ENCODE data around the gene FAM240B.

The FAM240B gene

GRCh38 chr9:38692707-38693106 lies 27.2 kb downstream of the FAM240B start:
- TF ChIP-seq EGR1 (IDR thresholded peaks at IDR 0.05), result no peak
- no peak for TF ChIP-seq NFIC (IDR thresholded peaks at IDR 0.05)
- no peak for TF ChIP-seq CREB1 (IDR thresholded peaks at IDR 0.05; ENCODE audit: low read depth)
- TF ChIP-seq RAD21 (IDR thresholded peaks at IDR 0.05; ENCODE audit: low read depth), result no peak
- TF ChIP-seq TEAD4 (IDR thresholded peaks at IDR 0.05), result no peak
- no peak for TF ChIP-seq YY1 (IDR thresholded peaks at IDR 0.05; ENCODE audit: low read depth)
- no peak for TF ChIP-seq TCF12 (IDR thresholded peaks at IDR 0.05; ENCODE audit: low read depth)

GRCh38 chr9:38690574-38690973 lies 29.4 kb downstream of the FAM240B start:
- TF ChIP-seq EP300 (IDR thresholded peaks at IDR 0.05; ENCODE audit: borderline replicate concordance) (no peak), TCF12 (IDR thresholded peaks at IDR 0.05; ENCODE audit: low read depth) (no peak), CREB1 (IDR thresholded peaks at IDR 0.05; ENCODE audit: low read depth) (no peak), CEBPB (IDR thresholded peaks at IDR 0.05) (no peak), FOXM1 (IDR thresholded peaks at IDR 0.05; ENCODE audit: borderline replicate concordance, low read depth) (no peak), RAD21 (IDR thresholded peaks at IDR 0.05; ENCODE audit: low read depth) (no peak), USF1 (IDR thresholded peaks at IDR 0.05) (no peak), YY1 (IDR thresholded peaks at IDR 0.05; ENCODE audit: low read depth) (no peak), EGR1 (IDR thresholded peaks at IDR 0.05) (no peak), TEAD4 (IDR thresholded peaks at IDR 0.05) (no peak), ZBTB7A (IDR thresholded peaks at IDR 0.05; ENCODE audit: low read depth) (no peak)
- TF ChIP-seq, protein P1, sequence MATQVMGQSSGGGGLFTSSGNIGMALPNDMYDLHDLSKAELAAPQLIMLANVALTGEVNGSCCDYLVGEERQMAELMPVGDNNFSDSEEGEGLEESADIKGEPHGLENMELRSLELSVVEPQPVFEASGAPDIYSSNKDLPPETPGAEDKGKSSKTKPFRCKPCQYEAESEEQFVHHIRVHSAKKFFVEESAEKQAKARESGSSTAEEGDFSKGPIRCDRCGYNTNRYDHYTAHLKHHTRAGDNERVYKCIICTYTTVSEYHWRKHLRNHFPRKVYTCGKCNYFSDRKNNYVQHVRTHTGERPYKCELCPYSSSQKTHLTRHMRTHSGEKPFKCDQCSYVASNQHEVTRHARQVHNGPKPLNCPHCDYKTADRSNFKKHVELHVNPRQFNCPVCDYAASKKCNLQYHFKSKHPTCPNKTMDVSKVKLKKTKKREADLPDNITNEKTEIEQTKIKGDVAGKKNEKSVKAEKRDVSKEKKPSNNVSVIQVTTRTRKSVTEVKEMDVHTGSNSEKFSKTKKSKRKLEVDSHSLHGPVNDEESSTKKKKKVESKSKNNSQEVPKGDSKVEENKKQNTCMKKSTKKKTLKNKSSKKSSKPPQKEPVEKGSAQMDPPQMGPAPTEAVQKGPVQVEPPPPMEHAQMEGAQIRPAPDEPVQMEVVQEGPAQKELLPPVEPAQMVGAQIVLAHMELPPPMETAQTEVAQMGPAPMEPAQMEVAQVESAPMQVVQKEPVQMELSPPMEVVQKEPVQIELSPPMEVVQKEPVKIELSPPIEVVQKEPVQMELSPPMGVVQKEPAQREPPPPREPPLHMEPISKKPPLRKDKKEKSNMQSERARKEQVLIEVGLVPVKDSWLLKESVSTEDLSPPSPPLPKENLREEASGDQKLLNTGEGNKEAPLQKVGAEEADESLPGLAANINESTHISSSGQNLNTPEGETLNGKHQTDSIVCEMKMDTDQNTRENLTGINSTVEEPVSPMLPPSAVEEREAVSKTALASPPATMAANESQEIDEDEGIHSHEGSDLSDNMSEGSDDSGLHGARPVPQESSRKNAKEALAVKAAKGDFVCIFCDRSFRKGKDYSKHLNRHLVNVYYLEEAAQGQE (IDR thresholded peaks at IDR 0.05; ENCODE audit: low read depth), result no peak

DNA sequence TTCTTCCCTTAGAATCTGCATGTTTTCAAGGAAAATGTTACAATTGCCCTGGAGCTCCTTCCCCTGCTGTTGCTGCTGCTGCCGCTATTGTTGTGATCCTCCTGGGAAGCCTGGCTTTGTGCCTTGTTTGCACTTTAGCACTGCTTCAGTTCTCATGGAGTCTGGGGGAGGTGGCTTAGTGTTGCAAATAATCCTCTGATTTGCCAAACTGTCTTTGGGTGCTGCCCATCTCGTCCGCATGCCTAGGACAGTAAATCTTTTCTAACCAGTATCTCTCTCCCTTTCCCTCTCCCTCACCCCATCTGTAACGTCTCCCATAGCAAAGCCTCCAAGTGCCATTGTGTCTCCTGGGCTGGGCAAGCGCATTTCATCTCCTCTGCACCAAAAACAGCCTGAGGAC lies 30.3 kb downstream of the FAM240B start:
- TF ChIP-seq CEBPB (IDR thresholded peaks at IDR 0.05), result no peak
- TF ChIP-seq EP300 (IDR thresholded peaks at IDR 0.05; ENCODE audit: borderline replicate concordance), result no peak
- TF ChIP-seq TCF12 (IDR thresholded peaks at IDR 0.05; ENCODE audit: low read depth), result no peak
- peak; percentile 42; the same call in 1 of the 2 replicates for TF ChIP-seq NFIC (IDR thresholded peaks at IDR 0.05)
- no peak for TF ChIP-seq CREB1 (IDR thresholded peaks at IDR 0.05; ENCODE audit: low read depth)
- no peak for TF ChIP-seq TAF1 (IDR thresholded peaks at IDR 0.05; ENCODE audit: low read depth)
- TF ChIP-seq EGR1 (IDR thresholded peaks at IDR 0.05), result no peak
- TF ChIP-seq USF1 (IDR thresholded peaks at IDR 0.05), result no peak

- TF ChIP-seq NFIC (IDR thresholded peaks at IDR 0.05) (no peak), MAX (IDR thresholded peaks at IDR 0.05) (no peak), CEBPB (IDR thresholded peaks at IDR 0.05) (no peak), RAD21 (IDR thresholded peaks at IDR 0.05; ENCODE audit: low read depth) (no peak), CREB1 (IDR thresholded peaks at IDR 0.05; ENCODE audit: low read depth) (no peak), TEAD4 (IDR thresholded peaks at IDR 0.05) (no peak), YY1 (IDR thresholded peaks at IDR 0.05; ENCODE audit: low read depth) (no peak), EGR1 (IDR thresholded peaks at IDR 0.05) (no peak), USF1 (IDR thresholded peaks at IDR 0.05) (no peak), ZBTB7A (IDR thresholded peaks at IDR 0.05; ENCODE audit: low read depth) (no peak), TAF1 (IDR thresholded peaks at IDR 0.05; ENCODE audit: low read depth) (no peak), FOXM1 (IDR thresholded peaks at IDR 0.05; ENCODE audit: borderline replicate concordance, low read depth) (no peak), EP300 (IDR thresholded peaks at IDR 0.05; ENCODE audit: borderline replicate concordance) (no peak), TCF12 (IDR thresholded peaks at IDR 0.05; ENCODE audit: low read depth) (no peak)
- TF ChIP-seq, protein P1 (IDR thresholded peaks at IDR 0.05; ENCODE audit: low read depth), result no peak
These were observed 31.9 kb downstream of the FAM240B start for GRCh38 chr9:38687992-38688391.

- no peak for TF ChIP-seq MAX (IDR thresholded peaks at IDR 0.05)
- TF ChIP-seq USF1 (IDR thresholded peaks at IDR 0.05), result no peak
- no peak for TF ChIP-seq CREB1 (IDR thresholded peaks at IDR 0.05; ENCODE audit: low read depth)
- TF ChIP-seq EGR1 (IDR thresholded peaks at IDR 0.05), result no peak
- no peak for TF ChIP-seq NFIC (IDR thresholded peaks at IDR 0.05)
- no peak for TF ChIP-seq TAF1 (IDR thresholded peaks at IDR 0.05; ENCODE audit: low read depth)
- TF ChIP-seq CEBPB (IDR thresholded peaks at IDR 0.05), result no peak
- no peak for TF ChIP-seq ZBTB7A (IDR thresholded peaks at IDR 0.05; ENCODE audit: low read depth)
- TF ChIP-seq YY1 (IDR thresholded peaks at IDR 0.05; ENCODE audit: low read depth), result no peak
- TF ChIP-seq EP300 (IDR thresholded peaks at IDR 0.05; ENCODE audit: borderline replicate concordance), result no peak
- no peak for TF ChIP-seq FOXM1 (IDR thresholded peaks at IDR 0.05; ENCODE audit: borderline replicate concordance, low read depth)
- TF ChIP-seq TEAD4 (IDR thresholded peaks at IDR 0.05), result no peak
- TF ChIP-seq RAD21 (IDR thresholded peaks at IDR 0.05; ENCODE audit: low read depth), result no peak
- no peak for TF ChIP-seq TCF12 (IDR thresholded peaks at IDR 0.05; ENCODE audit: low read depth)
- TF ChIP-seq, protein P1 (IDR thresholded peaks at IDR 0.05; ENCODE audit: low read depth), result no peak
These were observed 32.5 kb downstream of the FAM240B start for GRCh38 chr9:38687389-38687842.
